ENCODE data around the gene LIAS. TPM values are rescaled to one million over a fixed set of nuclear protein-coding genes. Genes with fewer than 3 reads are reported as not detected.

Gene LIAS
- total RNA-seq: 12.5 and 13.7 TPM in 2 replicates

GRCh38 chr4:39458505-39459300 lies at the start of gene LIAS, which contains the start of gene RPL9:
TSS of gene LIAS (plus strand) at chr4:39459056. CDS start at chr4:39459118, 62 bp downstream.
TSS of gene RPL9 (minus strand) at chr4:39458922. CDS start at chr4:39458439, 483 bp downstream.

DNA sequence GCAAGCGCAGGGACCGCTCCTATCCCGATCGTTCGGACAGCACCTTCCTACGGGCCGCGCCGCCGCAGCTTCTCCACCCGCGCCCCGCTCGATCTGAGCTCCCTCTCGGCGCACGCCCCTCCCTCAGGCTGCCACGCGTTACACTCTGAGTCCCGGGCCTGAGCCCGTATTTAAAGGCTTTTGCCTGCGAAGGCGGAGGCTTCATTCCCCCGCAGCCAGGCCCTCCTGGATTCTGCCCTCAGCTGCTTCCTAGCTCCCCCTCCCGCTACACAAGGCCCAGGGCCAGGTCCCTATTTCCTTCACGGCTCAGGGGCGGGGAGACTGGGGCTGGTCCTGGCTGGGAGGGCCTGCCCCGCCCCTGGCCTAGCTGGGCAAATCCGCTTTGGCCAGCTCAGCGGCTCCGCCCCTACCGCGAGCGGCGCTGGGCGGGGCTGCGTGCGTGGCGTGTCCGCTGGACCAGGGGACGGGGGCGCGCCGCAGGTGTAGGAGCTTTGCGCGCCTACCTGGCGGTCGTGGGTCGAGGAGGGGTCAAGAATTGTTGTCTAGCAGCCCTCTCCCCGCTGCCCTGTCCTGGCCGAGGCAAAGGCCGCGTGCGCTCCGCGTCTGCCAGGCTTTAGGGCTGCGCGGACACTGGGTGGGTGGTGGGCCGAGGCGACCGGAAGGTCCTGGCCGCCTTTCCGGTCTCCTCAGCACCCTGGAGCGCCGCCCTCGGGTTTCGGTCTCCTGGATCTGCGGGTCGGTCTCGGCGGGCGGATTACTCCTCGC lies 68.6 kb downstream of the LIAS start, which contains the start of gene UGDH:
Gene UGDH (minus strand): TSS at position 144 of the 765 bp plus-strand sequence. CDS start 5,927 bp downstream, outside the sequence.

Small RNA genes lying within 50 kb of the gene (small RNA-seq; reads per million reads assigned to genes)
- not detected for gene MIR5591
- gene RF00019: not detected

Other genes starting within 250 kb of the LIAS start
- 37.8 and 57.1 TPM in 2 replicates for gene RFC1, start 92.7 kb upstream of the LIAS start, total RNA-seq
- not detected in 2 replicates for gene KLB, start 52.1 kb upstream of the LIAS start, total RNA-seq
- 1,897 and 1,930 TPM in 2 replicates for gene RPL9, start 134 bp upstream of the LIAS start, total RNA-seq
- gene UGDH, start 68.4 kb downstream of the LIAS start, total RNA-seq: 201 and 270 TPM in 2 replicates
- 29.1 and 73.5 TPM in 2 replicates for gene SMIM14, start 179.8 kb downstream of the LIAS start, total RNA-seq
- 14.0 and 15.2 TPM in 2 replicates for gene UBE2K, start 239.1 kb downstream of the LIAS start, total RNA-seq

Data from subcutaneous preadipocyte (primary cell).